ENCODE results near the gene ADAMTS17.

ADAMTS17 gene

DNA sequence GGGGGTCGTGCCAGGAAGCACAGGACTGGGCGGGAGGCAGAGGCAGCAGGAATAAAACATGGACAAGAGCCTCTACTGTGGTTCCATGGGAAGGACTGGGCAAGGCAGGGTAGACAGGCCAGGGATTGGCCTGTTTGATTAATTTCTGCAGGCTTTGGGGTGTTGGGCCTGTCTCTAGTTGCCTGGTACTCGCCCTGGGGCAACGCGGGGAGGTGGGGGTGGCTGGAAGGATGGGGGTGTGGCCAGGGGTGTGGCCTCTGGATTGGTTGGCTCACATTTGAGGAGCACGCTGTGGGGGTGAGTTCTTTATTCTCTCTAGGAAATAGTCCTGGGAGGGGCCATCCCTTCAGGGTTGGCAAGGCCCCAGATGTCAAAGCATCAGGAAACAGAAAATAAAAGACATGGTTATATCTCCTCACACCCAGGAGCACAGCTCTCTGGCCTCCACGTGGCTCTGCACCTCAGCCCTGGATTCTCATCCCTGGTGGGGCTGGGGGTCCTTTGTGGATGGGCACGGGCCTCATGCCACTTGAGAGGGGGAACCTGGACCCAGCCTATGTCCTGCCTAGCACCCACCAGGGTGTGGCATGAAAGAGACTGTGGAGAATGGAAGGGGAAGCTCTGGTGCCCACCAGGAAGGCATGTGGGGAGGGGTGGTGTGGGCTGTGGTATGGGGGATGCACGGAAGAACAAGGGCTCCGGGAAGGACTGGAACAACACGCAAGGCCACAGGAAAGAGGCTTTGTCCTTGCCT lies 385.6 kb downstream of the ADAMTS17 start:
- no peak for ATAC-seq (ENCODE audit: insufficient read depth, low read depth)
- TF ChIP-seq CTCF (IDR thresholded peaks at IDR 0.05; ENCODE audit: borderline replicate concordance, extremely low read depth, low read length, poor library complexity, severe bottlenecking) (no peak), EZH2 (IDR thresholded peaks at IDR 0.05; ENCODE audit: borderline replicate concordance, low read depth, low read length, severe bottlenecking) (no peak)

DNA sequence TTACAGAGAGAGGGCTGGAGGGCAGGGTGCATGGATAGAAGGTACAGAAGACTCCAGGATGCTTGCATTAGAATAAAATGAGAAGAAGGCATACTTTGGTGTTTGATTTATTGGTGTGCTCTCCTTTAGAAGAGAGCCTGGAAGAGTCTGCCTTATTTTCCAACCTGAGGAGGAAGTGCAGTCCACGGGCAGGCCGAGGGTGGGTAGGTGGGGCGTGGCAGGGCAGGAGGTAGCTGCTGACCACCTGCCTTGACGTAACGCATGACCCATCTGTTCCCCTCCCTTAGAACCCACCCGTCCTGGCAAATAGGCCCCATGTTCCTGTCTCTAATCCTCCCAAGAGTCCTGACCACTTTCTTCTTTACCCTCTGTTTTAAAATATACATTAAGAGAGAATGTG lies 386.2 kb downstream of the ADAMTS17 start:
- Histone ChIP-seq H3K9ac (ENCODE audit: low read depth, low read length) (no peak overlapping the region), H3K27me3 (ENCODE audit: insufficient read depth, low read length, poor library complexity) (no peaks in the 10 kb centered on the region), H3K36me3 (ENCODE audit: insufficient read depth, low read length) (no peaks in the 10 kb centered on the region), H3K27ac (ENCODE audit: low read length) (no peak overlapping the region), H3K4me2 (ENCODE audit: insufficient read depth, low read length) (no peak overlapping the region), H3K4me3 (ENCODE audit: low read depth in 1 of 2, low read length in 2 of 2) (no peak overlapping the region), H2AFZ (ENCODE audit: low read depth, low read length) (no peak overlapping the region), H3K79me2 (ENCODE audit: insufficient read depth, low read length) (no peaks in the 10 kb centered on the region), H3K4me1 (ENCODE audit: insufficient read depth, low read length) (peaks cover 9% of the 10 kb centered on the region), H3K9me3 (ENCODE audit: insufficient read depth, low read length, severe bottlenecking) (no peaks in the 10 kb centered on the region), H4K20me1 (ENCODE audit: insufficient read depth, low read length) (no peaks in the 10 kb centered on the region)
- ATAC-seq (ENCODE audit: insufficient read depth, low read depth), result no peak
- DNase-seq, result no peak
- no peak for TF ChIP-seq CTCF (IDR thresholded peaks at IDR 0.05; ENCODE audit: borderline replicate concordance, extremely low read depth, low read length, poor library complexity, severe bottlenecking)
- no peak for TF ChIP-seq EZH2 (IDR thresholded peaks at IDR 0.05; ENCODE audit: borderline replicate concordance, low read depth, low read length, severe bottlenecking)

More for the DNA sequence above, 385.6 kb downstream of the ADAMTS17 start:
- no peaks in the 10 kb centered on the region for H3K79me2 ChIP-seq (ENCODE audit: insufficient read depth, low read length)
- no peak overlapping the region for H2AFZ ChIP-seq (ENCODE audit: low read depth, low read length)
- DNase-seq, result no peak
- H3K27me3 ChIP-seq (ENCODE audit: insufficient read depth, low read length, poor library complexity), result no peaks in the 10 kb centered on the region
- H3K36me3 ChIP-seq (ENCODE audit: insufficient read depth, low read length), result no peaks in the 10 kb centered on the region
- no peak overlapping the region for H3K4me2 ChIP-seq (ENCODE audit: insufficient read depth, low read length)
- H3K9ac ChIP-seq (ENCODE audit: low read depth, low read length), result no peak overlapping the region
- H3K27ac ChIP-seq (ENCODE audit: low read length), result no peak overlapping the region
- H3K4me3 ChIP-seq (ENCODE audit: low read depth in 1 of 2, low read length in 2 of 2), result no peak overlapping the region
- no peaks in the 10 kb centered on the region for H4K20me1 ChIP-seq (ENCODE audit: insufficient read depth, low read length)
- H3K9me3 ChIP-seq (ENCODE audit: insufficient read depth, low read length, severe bottlenecking), result no peaks in the 10 kb centered on the region
- H3K4me1 ChIP-seq (ENCODE audit: insufficient read depth, low read length), result peaks cover 9% of the 10 kb centered on the region

DNA sequence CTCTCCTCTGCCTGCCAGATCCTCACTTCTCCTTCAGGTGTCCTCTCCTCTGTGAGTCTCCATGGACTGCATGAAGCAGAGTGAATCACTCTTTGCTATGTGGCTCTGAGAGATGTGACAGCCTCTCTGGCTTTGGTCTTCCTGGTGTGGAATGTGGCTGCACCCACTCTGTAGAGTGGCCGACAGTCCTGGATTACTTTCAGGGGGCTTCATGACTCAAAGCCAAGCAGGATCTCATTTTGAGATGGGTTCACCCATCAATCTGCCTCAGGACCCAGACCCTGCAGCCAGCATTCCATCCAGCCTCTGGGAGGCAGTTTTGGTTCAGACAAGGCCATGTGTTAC lies 386.6 kb downstream of the ADAMTS17 start:
- Histone ChIP-seq H3K27me3 (ENCODE audit: insufficient read depth, low read length, poor library complexity) (no peaks in the 10 kb centered on the region), H4K20me1 (ENCODE audit: insufficient read depth, low read length) (no peaks in the 10 kb centered on the region), H3K4me3 (ENCODE audit: low read depth in 1 of 2, low read length in 2 of 2) (no peak overlapping the region), H3K9me3 (ENCODE audit: insufficient read depth, low read length, severe bottlenecking) (no peaks in the 10 kb centered on the region), H3K9ac (ENCODE audit: low read depth, low read length) (no peak overlapping the region), H2AFZ (ENCODE audit: low read depth, low read length) (no peak overlapping the region), H3K4me1 (ENCODE audit: insufficient read depth, low read length) (peaks cover 9% of the 10 kb centered on the region), H3K36me3 (ENCODE audit: insufficient read depth, low read length) (no peaks in the 10 kb centered on the region), H3K27ac (ENCODE audit: low read length) (no peak overlapping the region), H3K79me2 (ENCODE audit: insufficient read depth, low read length) (no peaks in the 10 kb centered on the region), H3K4me2 (ENCODE audit: insufficient read depth, low read length) (no peak overlapping the region)
- TF ChIP-seq CTCF (IDR thresholded peaks at IDR 0.05; ENCODE audit: borderline replicate concordance, extremely low read depth, low read length, poor library complexity, severe bottlenecking) (no peak), EZH2 (IDR thresholded peaks at IDR 0.05; ENCODE audit: borderline replicate concordance, low read depth, low read length, severe bottlenecking) (no peak)
- no peak for DNase-seq
- ATAC-seq (ENCODE audit: insufficient read depth, low read depth), result no peak
